GM12878 (cell line): ENCODE measurements around the gene KRTAP10-1. TPM values are rescaled to one million over a fixed set of nuclear protein-coding genes. Genes with fewer than 3 reads are reported as not detected.

Experiments used
- ATAC-seq: fragments of 200-7000 bp; cut with Tn5 transposase; 3 replicates; pipeline ENCODE4 v1.9.1; 2020; ENCODE audit warnings: mild to moderate bottlenecking, moderate library complexity
- BruUV-seq: library from RNA; stranded (reverse); fragments of 400-500 nt; replicated peaks from 2 replicates; lab custom pipeline; 2021; lab: Mats Ljungman, UMichigan
- CTCF ChIA-PET: fragments of 300-600 bp; sonication (Branson Sonifier 250); formaldehyde crosslinking; extraction: SDS; loops from one replicate; lab custom pipeline; 2021; ENCODE audit warnings: inconsistent platforms; lab: Yijun Ruan, JAX
- POLR2A ChIA-PET: fragments of 350-600 bp; formaldehyde crosslinking; extraction: SDS; loops from one replicate; lab custom pipeline; 2021; ENCODE audit warnings: inconsistent platforms; lab: Charles Lee
- RAD21 ChIA-PET: fragments of 300-600 bp; sonication (Branson Sonifier 250); formaldehyde crosslinking; loops from one replicate; lab custom pipeline; 2023; ENCODE audit warnings: antibody characterized with exemption; ENCODE audit not compliant: unreplicated experiment; lab: Charles Lee
- SMC1A ChIA-PET: fragments of 300-600 bp; sonication (Branson Sonifier 250); formaldehyde crosslinking; loops from one replicate; lab custom pipeline; 2023; ENCODE audit not compliant: unreplicated experiment, uncharacterized antibody; lab: Charles Lee
- DNase-seq: peaks from one replicate; pipeline ENCODE4 v3.0.0-alpha.2; 2011; ENCODE audit warnings: low read depth, low spot score
- FAIRE-seq: peaks from 3 replicates; lab custom pipeline; 2011; peaks lifted over from hg19 to GRCh38; lab: Jason Lieb, UNC
- H2AFZ ChIP-seq: 2 replicates; pipeline ENCODE4 v1.6.0; 2011; ENCODE audit warnings: low read depth, low read length, control low read depth; ENCODE audit not compliant: control insufficient read depth
- H3K27ac ChIP-seq: 2 replicates; pipeline ENCODE4 v1.5.1; 2011; ENCODE audit warnings: control low read depth; ENCODE audit not compliant: control insufficient read depth, insufficient read depth
- H3K27me3 ChIP-seq, 2 experiments: replicated peaks in 1 of 2; 2 replicates each; pipeline versions ENCODE4 v1.6.0 to v1.6.1; 2011; ENCODE audit warnings: low read length in 1 of 2; ENCODE audit not compliant: control insufficient read depth in 2 of 2, insufficient read depth in 2 of 2
- H3K36me3 ChIP-seq, 2 experiments: 2 replicates each; pipeline ENCODE4 v1.5.1; 2011; ENCODE audit warnings: low read length in 1 of 2; ENCODE audit not compliant: control insufficient read depth in 2 of 2, insufficient read depth in 2 of 2
- H3K4me1 ChIP-seq: 2 replicates; pipeline ENCODE4 v1.6.1; 2011; ENCODE audit warnings: mild to moderate bottlenecking, low read length, moderate library complexity, mixed read lengths; ENCODE audit not compliant: control insufficient read depth, insufficient read depth
- H3K4me2 ChIP-seq: 2 replicates; pipeline ENCODE4 v1.6.0; 2011; ENCODE audit warnings: control low read depth; ENCODE audit not compliant: control insufficient read depth, insufficient read depth
- H3K4me3 ChIP-seq: fragments of 200-600 bp; sonication (generic); 2 replicates; pipeline ENCODE4 v1.5.1; 2016
- H3K79me2 ChIP-seq: 2 replicates; pipeline ENCODE4 v1.6.0; 2011; ENCODE audit warnings: low read length; ENCODE audit not compliant: control insufficient read depth, insufficient read depth
- H3K9ac ChIP-seq: 2 replicates; pipeline ENCODE4 v1.8.0; 2011; ENCODE audit warnings: low read length, control low read depth, mixed read lengths; ENCODE audit not compliant: control insufficient read depth, insufficient read depth
- H3K9me3 ChIP-seq: replicated peaks from 3 replicates; pipeline ENCODE4 v1.5.1; 2011; ENCODE audit warnings: mild to moderate bottlenecking, low read length; ENCODE audit not compliant: control insufficient read depth, insufficient read depth
- H4K20me1 ChIP-seq: 2 replicates; pipeline ENCODE4 v1.6.0; 2011; ENCODE audit not compliant: control insufficient read depth, insufficient read depth
- HDAC2 ChIP-seq: fragments of 200-600 bp; sonication (generic); IDR thresholded peaks from 2 replicates; pipeline ENCODE4 v1.6.1; 2017
- TBL1XR1 ChIP-seq: IDR thresholded peaks from 2 replicates; pipeline ENCODE4 v1.6.1; 2012; ENCODE audit warnings: low read depth, low read length, improper control_type of control experiment
- ZNF622 ChIP-seq: fragments of 450-650 bp; IDR thresholded peaks from 2 replicates; pipeline ENCODE4 v1.6.1; 2017; ENCODE audit warnings: mild to moderate bottlenecking, inconsistent platforms
- WGBS: methylation state at CpG from one replicate; pipeline ENCODE4 v1.1.6; 2016; ENCODE audit warnings: low lambda C conversion rate; ENCODE audit not compliant: insufficient replicate concordance, insufficient coverage; ENCODE audit errors: missing lambda C conversion rate; 5-methylcytosine and 5-hydroxymethylcytosine counted together
- in situ Hi-C: fragments of 300-500 bp; cut with MboI; formaldehyde crosslinking; loops from 9 replicates; pipeline ENCODE4 v1.14.3; 2018; ENCODE audit warnings: mixed read lengths
- intact Hi-C: fragments of 100-400 bp; cut with micrococcal nuclease; formaldehyde crosslinking; loops from one replicate; pipeline ENCODE4 v1.14.2; 2022; ENCODE audit not compliant: unreplicated experiment
- polyA plus RNA-seq, 11 experiments: library from polyadenylated mRNA; depleted of rRNA in 4 of 11; unstranded in 6 of 11; stranded (reverse) in 5 of 11; fragments of >200 nt; fragmentation: Nextera tagmentation in 4 of 11; fragmentation: Illumina TruSeq in 1 of 11; extraction: Ambion mirVana in 4 of 11; extraction: Trizol in 1 of 11; gene quantifications; 1 replicate in 1 of 11; 2 replicates in 10 of 11; pipeline versions ENCODE4 v1.2.1 to v1.2.3, GENCODE V29; 2011 to 2016; ENCODE audit warnings: inconsistent platforms in 2 of 11, missing spikeins in 2 of 11, low read depth in 1 of 11
- total RNA-seq, 4 experiments: library from RNA; depleted of rRNA in 3 of 4; stranded (reverse); fragments of >200 nt in 3 of 4; fragmentation: Illumina TruSeq in 1 of 4; extraction: Trizol in 1 of 4; gene quantifications; 2 replicates each; pipeline versions ENCODE4 v1.2.1 to v1.2.3, GENCODE V29; 2013 to 2021
- TF ChIP-seq, protein P1 (sequence below): fragments of 450-650 bp; formaldehyde crosslinking; IDR thresholded peaks from 2 replicates; pipeline ENCODE4 v1.4.0; 2022; ENCODE audit warnings: mild to moderate bottlenecking, moderate library complexity
- TF ChIP-seq, protein P2 (sequence below): IDR thresholded peaks from 2 replicates; pipeline ENCODE4 v1.6.1; 2012; ENCODE audit warnings: mild to moderate bottlenecking, low read depth, low read length

The KRTAP10-1 gene
- total and polyA plus RNA-seq, 10 of the 15 experiments (the other 5 are each of a cell fraction or from before 2014, with no cell fraction given): not detected

DNA sequence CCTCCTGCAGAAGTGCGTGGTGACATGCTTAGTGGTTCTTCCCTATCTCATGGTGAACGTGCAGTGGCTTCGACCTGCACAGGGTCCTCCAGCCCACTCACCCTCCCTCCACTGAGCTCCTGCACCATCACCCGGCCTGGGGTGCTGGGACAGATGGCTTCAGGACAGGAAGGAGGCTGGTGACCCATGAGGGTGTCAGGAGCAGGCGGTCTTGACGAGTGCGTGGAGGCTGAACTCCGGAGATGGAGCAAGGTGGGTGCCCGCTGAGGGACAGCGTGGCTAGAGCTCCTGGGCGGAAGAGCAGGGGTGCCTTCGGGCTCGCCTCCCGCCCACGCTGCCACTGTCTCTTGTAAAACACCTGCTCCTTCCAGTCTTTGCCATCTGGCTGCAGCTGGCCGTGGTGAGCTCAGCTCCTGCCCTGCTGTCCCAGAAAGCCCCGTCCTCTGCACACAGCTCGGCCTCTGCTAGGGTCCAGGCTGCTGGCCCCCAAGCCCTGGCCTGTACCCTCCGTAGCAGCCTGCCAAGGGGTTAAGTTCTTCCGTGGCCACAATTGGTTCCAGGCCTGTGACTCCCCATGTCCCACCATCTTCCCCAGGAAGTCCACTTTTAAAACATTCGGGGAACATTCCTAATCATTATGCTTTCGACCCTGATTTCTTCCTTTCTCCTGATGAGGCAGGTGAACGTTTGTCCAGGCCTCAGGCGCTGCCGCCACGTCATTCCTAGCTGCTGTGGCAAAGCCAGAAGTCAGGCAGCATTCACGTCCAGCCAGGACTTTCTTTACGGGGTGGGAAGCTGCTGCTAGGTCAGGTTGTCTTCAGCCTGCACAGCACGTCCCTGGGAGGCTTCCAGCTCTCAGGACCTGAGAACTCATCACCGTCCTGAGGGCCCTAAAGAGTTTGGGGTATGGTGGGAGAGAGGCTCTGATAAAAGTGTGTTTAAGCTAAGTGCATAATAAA lies 8.1 kb downstream of the KRTAP10-1 start:
- Histone ChIP-seq H3K4me1 (no peaks in the 10 kb centered on the region), H3K27ac (no peak overlapping the region), H2AFZ (no peak overlapping the region), H3K9me3 (no peaks in the 10 kb centered on the region; the same call in 2 of the 3 replicates), H3K36me3 (no peaks in the 10 kb centered on the region), H3K27me3 (no peaks in the 10 kb centered on the region), H4K20me1 (no peaks in the 10 kb centered on the region), H3K4me2 (no peak overlapping the region), H3K9ac (no peak overlapping the region), H3K4me3 (no peak overlapping the region), H3K79me2 (no peaks in the 10 kb centered on the region)
- no peak for DNase-seq
- ChIA-PET CTCF (no interaction called here), RAD21 (no interaction called here), POLR2A (no interaction called here), SMC1A (no interaction called here)
- FAIRE-seq: no peak
- intact Hi-C loops (no loop called here), in situ Hi-C loops (no loop called here)
- BruUV-seq: no TSS peak
- 37% methylated on average over 30 of the region's 30 CpGs for WGBS
- ATAC-seq: no peak
- TF ChIP-seq ZNF622 (no peak), TBL1XR1 (no peak), HDAC2 (no peak)
- TF ChIP-seq, protein P1, sequence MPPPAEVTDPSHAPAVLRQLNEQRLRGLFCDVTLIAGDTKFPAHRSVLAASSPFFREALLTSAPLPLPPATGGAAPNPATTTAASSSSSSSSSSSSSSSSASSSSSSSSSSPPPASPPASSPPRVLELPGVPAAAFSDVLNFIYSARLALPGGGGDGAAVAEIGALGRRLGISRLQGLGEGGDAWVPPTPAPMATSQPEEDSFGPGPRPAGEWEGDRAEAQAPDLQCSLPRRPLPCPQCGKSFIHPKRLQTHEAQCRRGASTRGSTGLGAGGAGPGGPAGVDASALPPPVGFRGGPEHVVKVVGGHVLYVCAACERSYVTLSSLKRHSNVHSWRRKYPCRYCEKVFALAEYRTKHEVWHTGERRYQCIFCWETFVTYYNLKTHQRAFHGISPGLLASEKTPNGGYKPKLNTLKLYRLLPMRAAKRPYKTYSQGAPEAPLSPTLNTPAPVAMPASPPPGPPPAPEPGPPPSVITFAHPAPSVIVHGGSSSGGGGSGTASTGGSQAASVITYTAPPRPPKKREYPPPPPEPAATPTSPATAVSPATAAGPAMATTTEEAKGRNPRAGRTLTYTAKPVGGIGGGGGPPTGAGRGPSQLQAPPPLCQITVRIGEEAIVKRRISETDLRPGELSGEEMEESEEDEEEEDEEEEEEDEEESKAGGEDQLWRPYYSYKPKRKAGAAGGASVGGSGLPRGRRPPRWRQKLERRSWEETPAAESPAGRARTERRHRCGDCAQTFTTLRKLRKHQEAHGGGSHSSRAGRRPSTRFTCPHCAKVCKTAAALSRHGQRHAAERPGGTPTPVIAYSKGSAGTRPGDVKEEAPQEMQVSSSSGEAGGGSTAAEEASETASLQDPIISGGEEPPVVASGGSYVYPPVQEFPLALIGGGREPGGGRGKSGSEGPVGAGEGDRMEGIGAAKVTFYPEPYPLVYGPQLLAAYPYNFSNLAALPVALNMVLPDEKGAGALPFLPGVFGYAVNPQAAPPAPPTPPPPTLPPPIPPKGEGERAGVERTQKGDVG: no peak
- TF ChIP-seq, protein P2, sequence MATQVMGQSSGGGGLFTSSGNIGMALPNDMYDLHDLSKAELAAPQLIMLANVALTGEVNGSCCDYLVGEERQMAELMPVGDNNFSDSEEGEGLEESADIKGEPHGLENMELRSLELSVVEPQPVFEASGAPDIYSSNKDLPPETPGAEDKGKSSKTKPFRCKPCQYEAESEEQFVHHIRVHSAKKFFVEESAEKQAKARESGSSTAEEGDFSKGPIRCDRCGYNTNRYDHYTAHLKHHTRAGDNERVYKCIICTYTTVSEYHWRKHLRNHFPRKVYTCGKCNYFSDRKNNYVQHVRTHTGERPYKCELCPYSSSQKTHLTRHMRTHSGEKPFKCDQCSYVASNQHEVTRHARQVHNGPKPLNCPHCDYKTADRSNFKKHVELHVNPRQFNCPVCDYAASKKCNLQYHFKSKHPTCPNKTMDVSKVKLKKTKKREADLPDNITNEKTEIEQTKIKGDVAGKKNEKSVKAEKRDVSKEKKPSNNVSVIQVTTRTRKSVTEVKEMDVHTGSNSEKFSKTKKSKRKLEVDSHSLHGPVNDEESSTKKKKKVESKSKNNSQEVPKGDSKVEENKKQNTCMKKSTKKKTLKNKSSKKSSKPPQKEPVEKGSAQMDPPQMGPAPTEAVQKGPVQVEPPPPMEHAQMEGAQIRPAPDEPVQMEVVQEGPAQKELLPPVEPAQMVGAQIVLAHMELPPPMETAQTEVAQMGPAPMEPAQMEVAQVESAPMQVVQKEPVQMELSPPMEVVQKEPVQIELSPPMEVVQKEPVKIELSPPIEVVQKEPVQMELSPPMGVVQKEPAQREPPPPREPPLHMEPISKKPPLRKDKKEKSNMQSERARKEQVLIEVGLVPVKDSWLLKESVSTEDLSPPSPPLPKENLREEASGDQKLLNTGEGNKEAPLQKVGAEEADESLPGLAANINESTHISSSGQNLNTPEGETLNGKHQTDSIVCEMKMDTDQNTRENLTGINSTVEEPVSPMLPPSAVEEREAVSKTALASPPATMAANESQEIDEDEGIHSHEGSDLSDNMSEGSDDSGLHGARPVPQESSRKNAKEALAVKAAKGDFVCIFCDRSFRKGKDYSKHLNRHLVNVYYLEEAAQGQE: no peak
